ENCODE results near the gene TNP2. TPM values are rescaled to one million over a fixed set of nuclear protein-coding genes. Genes with fewer than 3 reads are reported as not detected.

The TNP2 gene
- total RNA-seq, 1 experiment from 2014 or later: not detected

DNA sequence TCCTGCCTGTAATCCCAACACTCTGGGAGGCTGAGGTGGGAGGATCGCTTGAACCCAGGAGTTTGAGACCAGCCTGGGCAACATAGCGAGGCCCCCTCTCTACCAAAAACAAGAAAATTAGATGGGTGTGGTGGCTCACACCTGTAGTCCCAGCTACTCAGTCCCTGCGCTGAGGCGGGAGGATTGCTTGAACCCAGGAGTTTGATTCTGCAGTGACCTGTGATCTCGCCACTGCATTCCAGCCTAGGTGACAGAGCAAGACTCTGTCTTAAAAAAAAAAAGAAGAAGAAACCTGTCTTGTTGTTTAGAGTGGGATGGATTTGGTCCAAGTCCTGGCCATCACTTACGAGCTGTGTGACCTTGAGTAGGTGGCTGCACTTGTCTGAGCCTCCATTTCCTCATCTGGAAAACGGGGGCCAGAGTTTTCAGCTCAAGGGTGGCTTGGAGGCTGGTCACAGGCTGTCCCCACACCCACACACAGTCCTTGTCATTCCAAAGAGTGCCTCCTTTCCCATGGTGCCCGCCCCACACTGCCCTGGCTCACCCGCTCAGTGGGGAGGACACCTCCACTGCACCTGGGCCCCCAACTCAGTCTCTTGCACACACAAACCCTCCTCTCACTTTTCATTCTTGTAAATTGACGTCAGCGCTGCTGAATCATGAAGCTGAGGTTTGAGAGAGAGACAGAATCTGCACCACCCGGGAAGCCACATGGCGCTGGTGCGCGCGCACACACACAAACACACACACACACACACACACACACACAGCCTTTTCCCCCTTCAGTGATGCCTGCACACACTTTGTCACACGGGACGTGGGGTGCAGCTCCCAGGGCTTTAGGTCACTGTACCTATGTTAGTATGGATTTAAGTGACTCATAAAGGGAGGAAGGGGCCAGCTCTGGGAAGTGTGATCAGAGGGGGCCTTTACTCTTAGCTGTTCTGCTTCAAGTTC, 17.3 kb downstream of the TNP2 start:
- H4K20me1 ChIP-seq (ENCODE audit: insufficient read depth): no peaks in the 10 kb centered on the region
- TF ChIP-seq TCF7L2 (IDR thresholded peaks at IDR 0.05; ENCODE audit: borderline replicate concordance, extremely low read depth, insufficient read depth, insufficient read length) (no peak), EZH2 (IDR thresholded peaks at IDR 0.05) (no peak), RAD21 (IDR thresholded peaks at IDR 0.05; ENCODE audit: low read depth) (no peak)
- H3K27ac ChIP-seq (ENCODE audit: low read depth, low read length): no peak overlapping the region
- CTCF ChIA-PET: interaction anchor here (1.0 kb wide), 1 partner anchor 280 kb away, joined by 5 read pairs; no protein-coding TSS in a partner anchor
- no peaks in the 10 kb centered on the region for H3K9me2 ChIP-seq (ENCODE audit: insufficient read depth)
- ATAC-seq (no peak), DNase-seq (ENCODE audit: low read depth, low spot score) (no peak)
- no peak overlapping the region for H3K9ac ChIP-seq (ENCODE audit: low read length)
- intact Hi-C loops (cut with micrococcal nuclease): no loop called here
- H3K4me1 ChIP-seq (ENCODE audit: control insufficient read depth in 1 of 2, insufficient read depth in 2 of 2, low read length in 2 of 2): peaks cover 3 to 23% of the 10 kb centered on the region in 2 experiments; a peak in 3 of 4 replicates
- no peaks in the 10 kb centered on the region for H3K79me2 ChIP-seq (ENCODE audit: insufficient read depth, low read length)
- H3K9me3 ChIP-seq (ENCODE audit: control insufficient read depth in 1 of 2, insufficient read depth in 1 of 2, low read depth in 1 of 2, low read length in 2 of 2): no peaks in the 10 kb centered on the region
- no peaks in the 10 kb centered on the region for H3K36me3 ChIP-seq (ENCODE audit: control insufficient read depth in 1 of 2, insufficient read depth in 2 of 2, low read length in 2 of 2)
- H3K27me3 ChIP-seq (ENCODE audit: insufficient read depth, low read length): no peaks in the 10 kb centered on the region
- H3K4me3 ChIP-seq (replicated peaks in 1 of 2; ENCODE audit: low read depth in 1 of 2, low read length in 2 of 2): no peak overlapping the region
- H2AFZ ChIP-seq (ENCODE audit: low read depth, low read length, poor library complexity, severe bottlenecking): no peak overlapping the region
- RAD21 ChIA-PET (ENCODE audit: low non-redundant PET in 1 of 2, low total read pairs in 2 of 2, uncharacterized antibody in 2 of 2, unreplicated experiment in 2 of 2): interaction anchor here in 1 of 2 experiments (0.6 kb wide), 1 partner anchor 770 kb away, joined by 3 read pairs; no protein-coding TSS in a partner anchor
- POLR2A ChIA-PET: no interaction called here
- BruUV-seq (replicated peaks): no TSS peak
- no peak overlapping the region for H3K4me2 ChIP-seq (ENCODE audit: low read length)

DNA sequence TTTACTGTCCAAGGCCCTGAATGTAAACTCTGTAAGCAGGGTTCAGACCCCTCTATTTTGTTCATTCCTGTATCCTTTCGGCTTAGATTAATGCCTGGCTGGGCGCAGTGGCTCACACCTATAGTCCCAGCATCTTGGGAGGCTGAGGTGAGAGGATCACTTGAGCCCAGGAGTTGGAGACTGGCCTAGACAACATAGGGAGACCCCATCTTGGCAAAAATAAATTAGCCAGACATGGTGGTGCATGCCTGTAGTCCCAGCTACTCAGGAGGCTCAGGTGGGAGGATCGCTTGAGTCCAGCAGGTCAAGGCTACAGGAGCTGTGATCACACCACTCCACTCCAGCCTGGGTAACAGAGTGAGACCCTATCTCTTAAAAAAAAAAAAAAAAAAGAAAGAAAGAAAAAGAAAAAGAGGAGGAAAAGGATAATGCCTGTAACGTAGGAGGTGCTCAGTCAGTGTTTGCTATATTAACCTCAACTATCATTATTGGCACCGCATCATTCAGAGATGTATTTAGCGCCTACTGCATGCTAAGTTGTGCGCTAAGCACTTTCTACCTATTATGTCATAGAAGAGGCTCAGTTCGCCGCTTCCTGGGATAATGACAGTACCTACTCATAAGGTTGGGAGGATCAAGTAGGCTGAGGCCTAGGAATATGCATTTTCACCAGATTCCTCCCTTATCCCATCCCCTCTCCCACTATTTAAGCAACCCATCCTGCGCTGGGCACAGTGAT, 18.2 kb downstream of the TNP2 start:
- intact Hi-C loops (cut with micrococcal nuclease): no loop called here
- CTCF ChIA-PET: no interaction called here
- BruUV-seq (replicated peaks): no TSS peak
- POLR2A ChIA-PET: no interaction called here
- H3K27me3 ChIP-seq (ENCODE audit: insufficient read depth, low read length): no peaks in the 10 kb centered on the region
- H3K4me3 ChIP-seq (replicated peaks in 1 of 2; ENCODE audit: low read depth in 1 of 2, low read length in 2 of 2): no peak overlapping the region
- no peaks in the 10 kb centered on the region for H3K79me2 ChIP-seq (ENCODE audit: insufficient read depth, low read length)
- no peak overlapping the region for H2AFZ ChIP-seq (ENCODE audit: low read depth, low read length, poor library complexity, severe bottlenecking)
- no peak for DNase-seq (ENCODE audit: low read depth, low spot score)
- no peaks in the 10 kb centered on the region for H3K9me3 ChIP-seq (ENCODE audit: control insufficient read depth in 1 of 2, insufficient read depth in 1 of 2, low read depth in 1 of 2, low read length in 2 of 2)
- no peak overlapping the region for H3K9ac ChIP-seq (ENCODE audit: low read length)
- no peak overlapping the region for H3K4me2 ChIP-seq (ENCODE audit: low read length)
- H3K27ac ChIP-seq (ENCODE audit: low read depth, low read length): no peak overlapping the region
- RAD21 ChIA-PET (ENCODE audit: low non-redundant PET in 1 of 2, low total read pairs in 2 of 2, uncharacterized antibody in 2 of 2, unreplicated experiment in 2 of 2): interaction anchor here in 1 of 2 experiments (0.6 kb wide), 1 partner anchor 769 kb away, joined by 3 read pairs; no protein-coding TSS in a partner anchor
- H3K9me2 ChIP-seq (ENCODE audit: insufficient read depth): no peaks in the 10 kb centered on the region
- no peaks in the 10 kb centered on the region for H3K36me3 ChIP-seq (ENCODE audit: control insufficient read depth in 1 of 2, insufficient read depth in 2 of 2, low read length in 2 of 2)
- no peaks in the 10 kb centered on the region for H4K20me1 ChIP-seq (ENCODE audit: insufficient read depth)
- no peak for ATAC-seq
- H3K4me1 ChIP-seq (ENCODE audit: control insufficient read depth in 1 of 2, insufficient read depth in 2 of 2, low read length in 2 of 2): peaks cover 2 to 19% of the 10 kb centered on the region in 2 experiments; a peak in 3 of 4 replicates
- no peak for TF ChIP-seq SIN3A (IDR thresholded peaks at IDR 0.05; ENCODE audit: low read depth)
- TF ChIP-seq, protein P1, sequence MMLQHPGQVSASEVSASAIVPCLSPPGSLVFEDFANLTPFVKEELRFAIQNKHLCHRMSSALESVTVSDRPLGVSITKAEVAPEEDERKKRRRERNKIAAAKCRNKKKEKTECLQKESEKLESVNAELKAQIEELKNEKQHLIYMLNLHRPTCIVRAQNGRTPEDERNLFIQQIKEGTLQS (IDR thresholded peaks at IDR 0.05): no peak
- TF ChIP-seq EZH2 (IDR thresholded peaks at IDR 0.05): no peak
- TF ChIP-seq EZH2phosphoT487 (IDR thresholded peaks at IDR 0.05; ENCODE audit: borderline replicate concordance): no peak
- TF ChIP-seq ZFX (IDR thresholded peaks at IDR 0.05): no peak
- TF ChIP-seq, protein P2, sequence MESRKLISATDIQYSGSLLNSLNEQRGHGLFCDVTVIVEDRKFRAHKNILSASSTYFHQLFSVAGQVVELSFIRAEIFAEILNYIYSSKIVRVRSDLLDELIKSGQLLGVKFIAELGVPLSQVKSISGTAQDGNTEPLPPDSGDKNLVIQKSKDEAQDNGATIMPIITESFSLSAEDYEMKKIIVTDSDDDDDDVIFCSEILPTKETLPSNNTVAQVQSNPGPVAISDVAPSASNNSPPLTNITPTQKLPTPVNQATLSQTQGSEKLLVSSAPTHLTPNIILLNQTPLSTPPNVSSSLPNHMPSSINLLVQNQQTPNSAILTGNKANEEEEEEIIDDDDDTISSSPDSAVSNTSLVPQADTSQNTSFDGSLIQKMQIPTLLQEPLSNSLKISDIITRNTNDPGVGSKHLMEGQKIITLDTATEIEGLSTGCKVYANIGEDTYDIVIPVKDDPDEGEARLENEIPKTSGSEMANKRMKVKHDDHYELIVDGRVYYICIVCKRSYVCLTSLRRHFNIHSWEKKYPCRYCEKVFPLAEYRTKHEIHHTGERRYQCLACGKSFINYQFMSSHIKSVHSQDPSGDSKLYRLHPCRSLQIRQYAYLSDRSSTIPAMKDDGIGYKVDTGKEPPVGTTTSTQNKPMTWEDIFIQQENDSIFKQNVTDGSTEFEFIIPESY (IDR thresholded peaks at IDR 0.05; ENCODE audit: extremely low read depth, insufficient replicate concordance, low read length): no peak
- no peak for TF ChIP-seq POLR2AphosphoS5 (IDR thresholded peaks at IDR 0.05; ENCODE audit: low read depth, low read length)
- TF ChIP-seq CEBPB (IDR thresholded peaks at IDR 0.05; ENCODE audit: low read depth): no peak
- TF ChIP-seq EGR1 (IDR thresholded peaks at IDR 0.05; ENCODE audit: low read depth): no peak
- TF ChIP-seq POLR2A (IDR thresholded peaks at IDR 0.05; ENCODE audit: borderline replicate concordance, extremely low read depth, insufficient read depth, insufficient read length): no peak
- TF ChIP-seq, protein P3, sequence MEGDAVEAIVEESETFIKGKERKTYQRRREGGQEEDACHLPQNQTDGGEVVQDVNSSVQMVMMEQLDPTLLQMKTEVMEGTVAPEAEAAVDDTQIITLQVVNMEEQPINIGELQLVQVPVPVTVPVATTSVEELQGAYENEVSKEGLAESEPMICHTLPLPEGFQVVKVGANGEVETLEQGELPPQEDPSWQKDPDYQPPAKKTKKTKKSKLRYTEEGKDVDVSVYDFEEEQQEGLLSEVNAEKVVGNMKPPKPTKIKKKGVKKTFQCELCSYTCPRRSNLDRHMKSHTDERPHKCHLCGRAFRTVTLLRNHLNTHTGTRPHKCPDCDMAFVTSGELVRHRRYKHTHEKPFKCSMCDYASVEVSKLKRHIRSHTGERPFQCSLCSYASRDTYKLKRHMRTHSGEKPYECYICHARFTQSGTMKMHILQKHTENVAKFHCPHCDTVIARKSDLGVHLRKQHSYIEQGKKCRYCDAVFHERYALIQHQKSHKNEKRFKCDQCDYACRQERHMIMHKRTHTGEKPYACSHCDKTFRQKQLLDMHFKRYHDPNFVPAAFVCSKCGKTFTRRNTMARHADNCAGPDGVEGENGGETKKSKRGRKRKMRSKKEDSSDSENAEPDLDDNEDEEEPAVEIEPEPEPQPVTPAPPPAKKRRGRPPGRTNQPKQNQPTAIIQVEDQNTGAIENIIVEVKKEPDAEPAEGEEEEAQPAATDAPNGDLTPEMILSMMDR (IDR thresholded peaks at IDR 0.05 in 2 of 3, conservative IDR thresholded peaks at IDR 0.05 in 1 of 3; ENCODE audit: borderline replicate concordance in 1 of 3, insufficient read depth in 1 of 3, low read depth in 2 of 3, low read length in 2 of 3): no peak
- no peak for TF ChIP-seq TCF7L2 (IDR thresholded peaks at IDR 0.05; ENCODE audit: borderline replicate concordance, extremely low read depth, insufficient read depth, insufficient read length)
